Osteocyte (in vitro differentiated cells): ENCODE measurements around the gene TSSK6. TPM values are rescaled to one million over a fixed set of nuclear protein-coding genes. Genes with fewer than 3 reads are reported as not detected.

Source experiments
- DNase-seq: peaks from one replicate; pipeline ENCODE4 v3.0.0; 2021; ENCODE audit warnings: mixed read lengths; ENCODE audit not compliant: unreplicated experiment; ENCODE audit errors: extremely low spot score
- H3K27ac Mint-ChIP-seq: one replicate; pipeline ENCODE4 v1.8.0; 2021; ENCODE audit warnings: mild to moderate bottlenecking, mixed read lengths; ENCODE audit not compliant: unreplicated experiment
- H3K27me3 Mint-ChIP-seq: one replicate; pipeline ENCODE4 v1.8.0; 2021; ENCODE audit warnings: mixed read lengths; ENCODE audit not compliant: unreplicated experiment
- H3K36me3 Mint-ChIP-seq: one replicate; pipeline ENCODE4 v1.8.0; 2021; ENCODE audit warnings: mixed read lengths; ENCODE audit not compliant: unreplicated experiment
- H3K4me1 Mint-ChIP-seq: one replicate; pipeline ENCODE4 v1.8.0; 2021; ENCODE audit warnings: mixed read lengths; ENCODE audit not compliant: unreplicated experiment
- H3K4me3 Mint-ChIP-seq: one replicate; pipeline ENCODE4 v1.8.0; 2021; ENCODE audit warnings: mild to moderate bottlenecking, moderate library complexity, mixed read lengths; ENCODE audit not compliant: unreplicated experiment
- H3K9me3 Mint-ChIP-seq: one replicate; pipeline ENCODE4 v1.8.0; 2021; ENCODE audit warnings: mixed read lengths; ENCODE audit not compliant: unreplicated experiment
- total RNA-seq: library from RNA; stranded (reverse); gene quantifications from 2 replicates; pipeline ENCODE4 v1.2.1, GENCODE V29; 2021
- TF ChIP-seq, protein P1 (sequence below): fragments of 200-600 bp; sonication (generic); IDR thresholded peaks from 2 replicates; pipeline ENCODE4 v1.5.0; 2021; ENCODE audit warnings: antibody characterized with exemption, mild to moderate bottlenecking, moderate library complexity

The TSSK6 gene
- total RNA-seq, 1 donor from 2014 or later: 1.7 TPM

DNA sequence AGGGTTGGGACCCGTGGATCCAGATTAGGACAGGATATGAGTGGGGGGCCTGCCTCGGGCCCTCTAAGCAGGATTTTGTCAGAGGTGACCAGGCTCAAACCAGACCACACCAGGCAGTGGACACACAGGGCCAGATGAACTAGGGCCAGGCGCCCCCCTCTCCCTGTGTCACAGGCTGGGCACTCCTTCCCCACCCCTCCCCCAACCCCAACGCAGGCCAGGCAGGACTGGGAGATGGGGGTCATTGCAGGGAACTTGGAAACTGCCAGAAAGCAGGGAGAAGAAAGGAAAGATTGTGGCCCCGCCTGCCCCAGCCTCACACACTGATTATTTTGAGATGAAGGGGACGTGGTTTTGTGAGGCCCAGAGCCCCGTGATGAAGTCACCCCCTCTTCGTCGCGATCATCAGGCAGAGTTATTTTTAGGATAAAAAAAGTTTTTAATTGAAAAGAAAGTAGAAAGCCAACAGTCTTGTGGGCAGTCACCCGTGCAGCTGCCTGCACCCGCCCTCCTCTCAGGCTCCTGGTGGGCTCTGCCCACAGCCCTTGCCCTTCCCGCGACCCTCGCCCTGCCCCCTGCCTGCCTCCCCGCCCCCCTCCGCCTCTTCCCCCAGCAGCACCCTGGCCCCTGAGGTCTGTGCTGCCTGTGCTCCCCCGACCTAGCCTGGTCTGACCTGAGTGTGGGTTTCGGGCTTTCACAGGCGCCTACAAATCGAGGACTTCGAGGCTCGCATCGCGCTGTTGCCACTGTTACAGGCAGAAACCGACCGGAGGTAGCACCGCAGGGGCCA, 11.4 kb upstream of the TSSK6 start:
- Mint-ChIP-seq H3K27me3 (no peaks in the 10 kb centered on the region), H3K4me3 (no peak overlapping the region), H3K36me3 (peaks cover 2% of the 10 kb centered on the region), H3K9me3 (no peaks in the 10 kb centered on the region), H3K4me1 (peaks cover 18% of the 10 kb centered on the region), H3K27ac (no peak overlapping the region)
- no peak for DNase-seq
- TF ChIP-seq, protein P1, sequence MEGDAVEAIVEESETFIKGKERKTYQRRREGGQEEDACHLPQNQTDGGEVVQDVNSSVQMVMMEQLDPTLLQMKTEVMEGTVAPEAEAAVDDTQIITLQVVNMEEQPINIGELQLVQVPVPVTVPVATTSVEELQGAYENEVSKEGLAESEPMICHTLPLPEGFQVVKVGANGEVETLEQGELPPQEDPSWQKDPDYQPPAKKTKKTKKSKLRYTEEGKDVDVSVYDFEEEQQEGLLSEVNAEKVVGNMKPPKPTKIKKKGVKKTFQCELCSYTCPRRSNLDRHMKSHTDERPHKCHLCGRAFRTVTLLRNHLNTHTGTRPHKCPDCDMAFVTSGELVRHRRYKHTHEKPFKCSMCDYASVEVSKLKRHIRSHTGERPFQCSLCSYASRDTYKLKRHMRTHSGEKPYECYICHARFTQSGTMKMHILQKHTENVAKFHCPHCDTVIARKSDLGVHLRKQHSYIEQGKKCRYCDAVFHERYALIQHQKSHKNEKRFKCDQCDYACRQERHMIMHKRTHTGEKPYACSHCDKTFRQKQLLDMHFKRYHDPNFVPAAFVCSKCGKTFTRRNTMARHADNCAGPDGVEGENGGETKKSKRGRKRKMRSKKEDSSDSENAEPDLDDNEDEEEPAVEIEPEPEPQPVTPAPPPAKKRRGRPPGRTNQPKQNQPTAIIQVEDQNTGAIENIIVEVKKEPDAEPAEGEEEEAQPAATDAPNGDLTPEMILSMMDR: no peak

DNA sequence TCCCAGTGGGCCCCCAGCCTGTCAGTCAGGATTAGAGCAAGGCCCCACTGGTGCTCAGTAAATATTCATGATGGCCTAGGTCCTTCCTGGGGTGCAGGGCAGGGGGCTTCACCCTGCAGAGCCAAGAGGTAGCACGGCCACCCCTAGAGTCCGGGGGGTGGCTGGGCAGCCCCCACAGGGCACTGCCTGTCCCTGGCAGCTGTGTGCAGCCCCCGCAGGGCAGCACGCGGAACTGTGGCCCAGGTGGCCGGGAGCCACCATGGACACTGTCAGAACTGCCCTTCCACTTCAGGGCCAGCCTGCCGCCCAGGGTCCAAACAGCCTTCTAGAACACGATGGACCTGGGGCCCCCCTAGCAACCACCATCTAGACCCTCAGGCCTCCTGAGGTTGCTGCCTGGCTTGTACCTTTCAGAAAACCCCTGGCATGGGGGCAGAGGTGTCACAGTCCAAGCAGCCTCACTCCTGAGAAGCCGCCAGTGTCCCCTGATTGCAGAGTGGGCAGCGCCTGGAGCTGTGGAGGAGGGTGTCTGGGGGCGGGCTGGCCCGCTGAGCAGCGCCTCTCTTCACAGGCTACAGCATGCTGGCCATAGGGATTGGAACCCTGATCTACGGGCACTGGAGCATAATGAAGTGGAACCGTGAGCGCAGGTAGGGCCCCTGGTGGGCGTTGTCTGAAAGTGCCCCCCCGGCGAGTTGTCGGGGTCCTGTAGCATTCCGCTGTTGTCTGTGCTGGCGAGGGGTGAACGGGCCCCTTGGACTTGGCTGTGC, 10.4 kb upstream of the TSSK6 start:
- DNase-seq: no peak
- TF ChIP-seq, protein P1: no peak
- H3K27me3 Mint-ChIP-seq: no peaks in the 10 kb centered on the region
- peaks cover 6% of the 10 kb centered on the region for H3K36me3 Mint-ChIP-seq
- peaks cover 15% of the 10 kb centered on the region for H3K4me1 Mint-ChIP-seq
- H3K27ac Mint-ChIP-seq: no peak overlapping the region
- no peaks in the 10 kb centered on the region for H3K9me3 Mint-ChIP-seq
- no peak overlapping the region for H3K4me3 Mint-ChIP-seq

GRCh38 chr19:19524053-19524452, 8.7 kb upstream of the TSSK6 start:
- Mint-ChIP-seq H3K36me3 (peaks cover 14% of the 10 kb centered on the region), H3K27me3 (no peaks in the 10 kb centered on the region), H3K4me1 (peaks cover 2% of the 10 kb centered on the region), H3K9me3 (no peaks in the 10 kb centered on the region), H3K4me3 (no peak overlapping the region), H3K27ac (no peak overlapping the region)
- no peak for DNase-seq
- TF ChIP-seq, protein P1: no peak

DNA sequence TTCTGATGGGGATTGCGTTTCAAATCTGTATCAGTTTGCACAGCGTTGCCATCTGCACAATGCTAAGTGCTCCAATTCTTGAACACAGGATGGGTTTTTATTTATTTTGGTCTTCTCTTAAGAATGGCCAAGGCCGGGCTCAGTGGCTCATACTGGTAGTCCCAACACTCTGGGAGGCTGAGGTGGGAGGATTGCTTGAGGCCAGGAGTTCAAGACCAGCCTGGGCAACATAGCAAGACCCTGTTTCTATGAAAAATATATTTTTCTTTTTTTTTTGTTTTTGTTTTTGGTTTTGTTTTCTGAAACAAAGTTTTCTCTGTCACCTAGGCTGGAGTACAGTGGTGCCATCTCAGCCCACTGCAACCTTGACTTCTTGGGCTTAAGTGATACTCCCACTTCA, 7.8 kb upstream of the TSSK6 start:
- Mint-ChIP-seq H3K36me3 (peaks cover 14% of the 10 kb centered on the region), H3K4me3 (no peak overlapping the region), H3K27me3 (no peaks in the 10 kb centered on the region), H3K9me3 (no peaks in the 10 kb centered on the region), H3K27ac (no peak overlapping the region), H3K4me1 (peaks cover 2% of the 10 kb centered on the region)
- TF ChIP-seq, protein P1: no peak
- DNase-seq: no peak

DNA sequence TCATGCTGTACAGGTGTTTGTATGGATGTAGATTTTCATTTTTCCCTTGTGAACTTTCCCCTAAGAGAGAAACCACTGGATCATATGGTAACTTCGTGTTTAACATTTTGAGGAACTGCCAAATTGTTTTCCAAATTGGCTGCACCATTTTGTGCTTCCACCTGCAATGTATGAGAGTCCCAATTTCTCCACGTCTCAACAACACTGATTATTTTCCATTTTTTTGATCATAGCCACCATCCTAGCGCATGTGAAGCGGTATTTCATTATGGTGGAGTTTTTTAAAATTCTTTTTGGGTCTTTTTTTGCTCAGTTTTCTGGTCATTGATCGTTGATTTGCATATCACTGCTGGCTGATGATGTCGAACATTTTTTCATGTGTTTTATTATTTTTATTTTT, 5.6 kb upstream of the TSSK6 start:
- H3K4me3 Mint-ChIP-seq: no peak overlapping the region
- no peaks in the 10 kb centered on the region for H3K9me3 Mint-ChIP-seq
- H3K27me3 Mint-ChIP-seq: no peaks in the 10 kb centered on the region
- DNase-seq: no peak
- TF ChIP-seq, protein P1: no peak
- H3K4me1 Mint-ChIP-seq: peaks cover 15% of the 10 kb centered on the region
- peaks cover 11% of the 10 kb centered on the region for H3K36me3 Mint-ChIP-seq
- no peak overlapping the region for H3K27ac Mint-ChIP-seq
